Measurements from ENCODE around the gene KCNC3. TPM values are rescaled to one million over a fixed set of nuclear protein-coding genes. Genes with fewer than 3 reads are reported as not detected.

Gene KCNC3
- total RNA-seq, 1 experiment from 2014 or later, result 17.3 TPM

- H4K8ac ChIP-seq (replicated peaks; ENCODE audit: insufficient read length, low read depth, low read length), result no peak overlapping the region
- no peak overlapping the region for H3K27ac ChIP-seq (ENCODE audit: insufficient read length, low read depth, low read length)
- H3T11ph ChIP-seq (ENCODE audit: low read length), result no peak overlapping the region
- H2BK12ac ChIP-seq (ENCODE audit: insufficient read length, low read depth, low read length), result no peak overlapping the region
- H2AK5ac ChIP-seq (ENCODE audit: insufficient read length, low read length), result no peak overlapping the region
- DNase-seq, result no peak
- no peaks in the 10 kb centered on the region for H3K79me2 ChIP-seq (ENCODE audit: insufficient read depth, low read length)
- H4K5ac ChIP-seq (ENCODE audit: insufficient read length, low read depth, low read length), result no peak overlapping the region
- H3K4me2 ChIP-seq (ENCODE audit: insufficient read depth, insufficient read length, low read length), result no peak overlapping the region
- H3K9ac ChIP-seq (ENCODE audit: extremely low read depth, insufficient read length, low read length), result no peak overlapping the region
- no peak overlapping the region for H3K14ac ChIP-seq (ENCODE audit: insufficient read depth, low read length)
- Mint-ChIP-seq H3K36me3 (ENCODE audit: insufficient read depth in 1 of 3, low read depth in 3 of 3) (peaks cover 12 to 35% (median 29%) of the 10 kb centered on the region in 3 experiments; a peak in 6 of 7 replicates), H3K27me3 (ENCODE audit: low read depth) (peaks cover 15% of the 10 kb centered on the region), H3K4me1 (no peaks in the 10 kb centered on the region), H3K9me3 (no peaks in the 10 kb centered on the region), H3K4me3 (no peak overlapping the region), H3K27ac (no peak overlapping the region)
- H2BK15ac ChIP-seq (ENCODE audit: low read depth, low read length), result no peak overlapping the region; the same call in 1 of the 2 replicates
- no peaks in the 10 kb centered on the region for H4K20me1 ChIP-seq (ENCODE audit: control insufficient read depth, insufficient read depth, insufficient read length)
- no peaks in the 10 kb centered on the region for H3K23me2 ChIP-seq (ENCODE audit: insufficient read length, low read depth, low read length, poor library complexity, severe bottlenecking)
- no peaks in the 10 kb centered on the region for H3K27me3 ChIP-seq (ENCODE audit: insufficient read depth, low read length)
- H3K9me3 ChIP-seq (ENCODE audit: control insufficient read depth, low read depth, low read length), result no peaks in the 10 kb centered on the region
- H4K91ac ChIP-seq (ENCODE audit: insufficient read length, low read depth, low read length), result no peak overlapping the region
- no peak overlapping the region for H2AFZ ChIP-seq (ENCODE audit: low read length)
- no peak overlapping the region for H2BK20ac ChIP-seq (ENCODE audit: low read depth, low read length, poor library complexity, severe bottlenecking)
- no peak overlapping the region for H3K4ac ChIP-seq (ENCODE audit: low read depth, low read length)
- TF ChIP-seq, protein P1, sequence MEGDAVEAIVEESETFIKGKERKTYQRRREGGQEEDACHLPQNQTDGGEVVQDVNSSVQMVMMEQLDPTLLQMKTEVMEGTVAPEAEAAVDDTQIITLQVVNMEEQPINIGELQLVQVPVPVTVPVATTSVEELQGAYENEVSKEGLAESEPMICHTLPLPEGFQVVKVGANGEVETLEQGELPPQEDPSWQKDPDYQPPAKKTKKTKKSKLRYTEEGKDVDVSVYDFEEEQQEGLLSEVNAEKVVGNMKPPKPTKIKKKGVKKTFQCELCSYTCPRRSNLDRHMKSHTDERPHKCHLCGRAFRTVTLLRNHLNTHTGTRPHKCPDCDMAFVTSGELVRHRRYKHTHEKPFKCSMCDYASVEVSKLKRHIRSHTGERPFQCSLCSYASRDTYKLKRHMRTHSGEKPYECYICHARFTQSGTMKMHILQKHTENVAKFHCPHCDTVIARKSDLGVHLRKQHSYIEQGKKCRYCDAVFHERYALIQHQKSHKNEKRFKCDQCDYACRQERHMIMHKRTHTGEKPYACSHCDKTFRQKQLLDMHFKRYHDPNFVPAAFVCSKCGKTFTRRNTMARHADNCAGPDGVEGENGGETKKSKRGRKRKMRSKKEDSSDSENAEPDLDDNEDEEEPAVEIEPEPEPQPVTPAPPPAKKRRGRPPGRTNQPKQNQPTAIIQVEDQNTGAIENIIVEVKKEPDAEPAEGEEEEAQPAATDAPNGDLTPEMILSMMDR (conservative IDR thresholded peaks at IDR 0.05), result no peak
- no peak overlapping the region for H2BK5ac ChIP-seq (ENCODE audit: insufficient read length, low read length)
- H3K18ac ChIP-seq (ENCODE audit: insufficient read length, low read depth, low read length), result no peak overlapping the region
- H3K4me1 ChIP-seq (ENCODE audit: insufficient read depth, low read length), result no peaks in the 10 kb centered on the region
- H3K23ac ChIP-seq (ENCODE audit: insufficient read length, low read depth, low read length), result no peak overlapping the region
- no peak overlapping the region for H3K56ac ChIP-seq (ENCODE audit: insufficient read length, low read depth, low read length)
- no peak overlapping the region for H2BK120ac ChIP-seq (ENCODE audit: low read depth, low read length, poor library complexity, severe bottlenecking)
- no peaks in the 10 kb centered on the region for H3K79me1 ChIP-seq (ENCODE audit: insufficient read depth, low read depth, low read length, poor library complexity, severe bottlenecking)
These were observed 25.6 kb downstream of the KCNC3 start for GRCh38 chr19:50303558-50303957.
